IPS-11a (cell line): ENCODE results near the gene WDFY3.
"Not testable (repeated sequence)": the region's sequence is repeated elsewhere in the genome, so short reads cannot be mapped to it uniquely, and the experiment has no call there.

Experiments
- H3K4me3 ChIP-seq: one replicate; pipeline ENCODE4 v1.5.1; 2013; ENCODE audit warnings: low read depth, low read length, control low read depth

Gene WDFY3

GRCh38 chr4:84866295-84866694 lies 100.2 kb downstream of the WDFY3 start:
- H3K4me3 ChIP-seq = no peak overlapping the region

DNA sequence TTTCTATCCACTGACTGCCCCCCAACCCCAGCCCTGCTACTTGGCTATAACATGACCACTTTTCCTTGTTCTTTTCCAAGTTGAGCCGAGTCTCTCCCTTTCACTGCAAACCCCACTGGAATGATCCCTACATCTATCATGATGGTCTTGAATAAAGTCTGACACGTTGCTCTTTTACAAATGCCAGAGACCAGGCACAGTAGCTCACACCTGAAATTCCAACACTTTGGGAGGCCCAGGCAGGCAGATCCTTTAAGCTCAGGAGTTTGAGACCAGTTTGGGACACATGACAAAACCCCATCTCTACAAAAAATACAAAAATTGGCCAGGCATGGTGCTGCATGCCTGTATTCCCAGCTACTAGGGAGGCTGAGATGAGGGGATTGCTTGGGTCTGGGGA lies 100.9 kb downstream of the WDFY3 start:
- H3K4me3 ChIP-seq = no peak overlapping the region

- no peak overlapping the region for H3K4me3 ChIP-seq
These were observed 104.4 kb downstream of the WDFY3 start for GRCh38 chr4:84862064-84862463.

- H3K4me3 ChIP-seq = no peak overlapping the region
These were observed 109.2 kb downstream of the WDFY3 start for GRCh38 chr4:84857296-84857695.

DNA sequence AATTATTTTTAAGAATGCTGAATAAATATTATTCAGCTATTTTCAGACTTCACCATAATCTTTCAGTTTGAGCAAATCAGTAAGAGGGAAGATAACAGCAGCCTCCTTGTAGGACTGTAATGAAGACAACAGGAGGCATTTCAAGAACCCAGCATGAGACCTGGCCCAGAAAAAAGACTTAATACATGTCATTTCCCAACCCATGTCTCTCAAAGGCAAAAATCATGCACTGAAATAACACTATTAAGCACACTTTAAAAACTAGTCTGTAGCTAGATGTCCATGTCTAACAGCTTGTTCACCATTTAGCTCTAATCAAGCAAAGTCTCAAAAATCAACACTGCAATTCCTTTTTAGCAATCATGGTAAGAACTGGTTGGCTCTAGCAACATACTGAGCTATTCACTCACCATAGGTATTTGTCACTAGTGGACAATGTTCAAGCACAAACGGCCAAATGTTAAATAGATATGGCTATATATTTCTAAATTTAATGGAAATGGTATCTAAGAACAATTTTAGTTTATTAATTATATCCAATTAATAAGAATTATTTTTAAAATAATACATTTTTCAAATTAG lies 109.9 kb downstream of the WDFY3 start:
- no peak overlapping the region for H3K4me3 ChIP-seq

DNA sequence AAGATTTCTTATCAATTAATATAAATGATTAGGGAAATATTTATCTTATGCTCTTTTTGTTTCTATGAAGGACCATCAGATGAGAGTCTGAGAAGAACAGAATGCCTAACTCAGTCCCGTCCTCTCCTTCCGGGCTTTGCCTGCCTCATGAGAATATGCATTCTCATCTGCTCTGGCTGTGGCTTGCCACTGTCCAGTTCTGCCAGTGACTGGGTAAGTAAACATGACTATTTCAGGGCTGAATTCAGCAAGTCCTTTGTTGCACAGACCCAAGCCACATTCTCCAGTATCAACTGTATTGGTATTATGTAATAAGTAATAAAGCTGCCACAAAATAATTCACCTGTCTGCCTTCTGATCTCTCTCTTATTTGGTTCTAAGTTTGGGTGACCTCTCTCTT lies 110.7 kb downstream of the WDFY3 start:
- no peak overlapping the region for H3K4me3 ChIP-seq

DNA sequence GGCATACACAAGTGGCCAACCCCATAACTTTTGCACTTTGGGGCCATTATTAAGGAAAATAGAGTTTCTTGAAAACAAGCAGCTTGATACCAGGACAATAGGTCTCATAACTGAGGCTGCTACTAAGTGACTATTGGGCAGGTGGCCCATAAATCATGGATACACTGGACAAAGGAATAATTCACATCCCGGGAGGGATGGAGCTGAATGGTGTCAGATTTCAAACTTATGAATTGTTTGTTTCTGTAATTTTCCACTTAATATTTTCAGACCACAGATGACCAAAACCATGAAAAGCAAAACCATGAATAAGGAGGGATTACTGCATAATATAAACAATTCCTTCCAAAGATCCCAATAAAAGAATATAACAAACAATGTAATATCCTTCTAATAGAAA lies 114.4 kb downstream of the WDFY3 start:
- no peak overlapping the region for H3K4me3 ChIP-seq

DNA sequence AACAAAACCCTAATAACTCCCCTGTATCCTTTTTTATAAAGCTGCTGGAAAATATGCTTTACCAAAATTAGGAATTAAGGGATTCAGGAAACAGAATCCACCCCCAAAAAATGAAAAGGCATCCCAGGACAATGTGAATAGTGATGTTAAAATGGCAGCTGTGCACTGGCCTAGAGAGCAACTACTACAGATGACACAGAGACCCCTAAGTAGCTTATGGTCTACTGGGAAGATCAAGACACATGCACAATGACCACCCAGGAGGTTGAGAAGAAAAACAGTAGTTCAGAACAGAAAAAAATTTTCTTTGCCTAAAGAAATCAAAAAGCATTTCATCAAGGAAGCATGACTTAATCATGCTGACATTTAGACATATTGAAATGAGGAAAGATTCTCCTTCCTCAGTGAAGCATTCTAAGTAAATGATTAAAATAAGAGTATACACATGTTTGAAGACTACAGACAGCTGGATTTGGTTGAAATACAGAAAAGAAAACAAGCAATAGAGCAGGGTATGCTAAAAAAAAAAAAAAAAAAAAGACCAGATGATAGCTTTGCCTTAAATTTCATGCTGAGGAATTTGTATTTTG lies 117.3 kb downstream of the WDFY3 start:
- no peak overlapping the region for H3K4me3 ChIP-seq

- H3K4me3 ChIP-seq = no peak overlapping the region
These were observed 118.1 kb downstream of the WDFY3 start for GRCh38 chr4:84848432-84848831.

DNA sequence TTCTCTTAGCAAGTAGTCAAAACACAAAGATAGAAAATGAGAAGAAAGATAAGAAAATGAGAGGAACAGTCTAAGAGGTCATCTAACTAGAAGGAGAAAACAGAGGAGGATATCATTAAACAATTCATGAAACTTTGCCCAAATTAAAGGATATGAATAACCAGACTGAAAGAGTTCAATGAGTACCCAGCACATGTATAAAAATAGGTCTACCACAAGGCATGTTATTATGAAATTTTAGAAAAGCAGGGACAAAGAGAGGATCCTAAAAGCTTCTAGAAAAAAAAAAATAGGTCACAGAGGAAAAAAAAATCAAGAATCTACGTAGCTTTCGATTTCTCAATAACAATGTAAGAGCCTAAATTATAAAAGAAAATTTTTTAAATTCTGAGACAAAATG lies 118.5 kb downstream of the WDFY3 start:
- no peak overlapping the region for H3K4me3 ChIP-seq

- H3K4me3 ChIP-seq = no peak overlapping the region
These were observed 119.5 kb downstream of the WDFY3 start for GRCh38 chr4:84846985-84847384.

DNA sequence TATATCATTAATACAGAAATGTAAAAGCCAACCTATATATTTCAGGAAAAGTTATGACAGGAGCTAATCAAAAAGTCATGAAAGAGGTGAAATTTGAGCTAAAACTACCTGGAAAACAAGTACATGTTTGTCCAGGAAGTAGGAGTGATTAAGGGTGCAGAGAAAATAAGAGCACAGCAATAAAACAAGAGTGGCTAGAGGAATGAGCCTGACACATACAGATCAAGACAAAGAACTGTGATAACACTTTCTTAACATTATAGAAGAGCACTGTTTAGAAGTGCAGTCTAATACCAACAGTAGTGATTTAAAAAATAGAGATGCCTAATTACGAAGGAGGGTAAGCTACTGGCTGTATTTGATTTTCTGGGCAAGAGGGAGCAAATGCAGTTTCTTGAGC lies 125.1 kb downstream of the WDFY3 start:
- no peak overlapping the region for H3K4me3 ChIP-seq

DNA sequence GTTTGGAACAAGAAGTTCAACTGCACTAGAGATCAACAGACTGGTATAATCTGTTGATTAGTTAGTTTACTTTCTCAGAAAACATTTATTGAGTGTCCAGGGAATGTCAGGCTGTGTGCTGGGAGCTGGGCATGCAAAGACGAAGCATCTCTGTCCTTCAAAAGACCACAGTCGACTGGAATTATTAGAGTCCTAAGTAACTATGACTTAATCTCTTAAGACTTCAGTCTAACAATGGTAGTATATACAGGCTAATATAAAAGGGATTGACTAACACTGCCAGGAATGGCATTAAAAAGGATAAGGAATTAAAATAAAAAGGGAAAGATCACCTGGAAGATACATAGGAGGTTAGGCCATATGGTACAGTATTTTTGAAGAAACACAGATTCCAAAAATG lies 128.7 kb downstream of the WDFY3 start:
- H3K4me3 ChIP-seq = no peak overlapping the region

- not testable (repeated sequence) for H3K4me3 ChIP-seq
These were observed 136.9 kb downstream of the WDFY3 start for GRCh38 chr4:84829633-84830032.

GRCh38 chr4:84826681-84827080 lies 139.8 kb downstream of the WDFY3 start:
- H3K4me3 ChIP-seq = no peak overlapping the region

DNA sequence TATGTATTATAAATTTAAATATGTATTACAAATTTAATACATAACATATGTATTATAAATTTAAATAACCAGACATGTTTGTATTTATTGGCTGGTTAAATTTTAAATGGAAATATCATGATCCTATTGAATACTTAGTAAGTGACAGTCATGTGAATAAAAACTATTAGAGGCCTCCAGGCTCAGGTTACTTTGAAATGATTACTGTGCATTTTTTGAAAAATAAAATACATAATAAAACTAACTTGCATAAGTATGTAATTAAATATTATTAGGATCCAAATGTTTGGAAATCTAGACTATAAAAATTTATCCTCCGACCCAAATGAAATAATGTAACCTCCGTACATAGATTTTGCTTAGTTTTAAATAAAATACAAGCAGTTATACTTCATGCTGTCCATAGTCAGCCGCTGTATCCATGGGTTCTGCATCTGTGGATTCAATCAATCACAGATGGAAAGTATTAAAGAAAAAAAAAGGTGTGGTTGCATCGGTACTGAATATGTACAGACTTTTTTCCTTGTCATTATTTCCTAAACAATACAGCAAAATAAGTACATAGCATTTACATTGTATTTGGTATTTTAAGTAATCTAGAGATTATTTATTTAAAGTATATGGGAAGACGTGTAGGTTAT lies 140.7 kb downstream of the WDFY3 start:
- H3K4me3 ChIP-seq = no peak overlapping the region

DNA sequence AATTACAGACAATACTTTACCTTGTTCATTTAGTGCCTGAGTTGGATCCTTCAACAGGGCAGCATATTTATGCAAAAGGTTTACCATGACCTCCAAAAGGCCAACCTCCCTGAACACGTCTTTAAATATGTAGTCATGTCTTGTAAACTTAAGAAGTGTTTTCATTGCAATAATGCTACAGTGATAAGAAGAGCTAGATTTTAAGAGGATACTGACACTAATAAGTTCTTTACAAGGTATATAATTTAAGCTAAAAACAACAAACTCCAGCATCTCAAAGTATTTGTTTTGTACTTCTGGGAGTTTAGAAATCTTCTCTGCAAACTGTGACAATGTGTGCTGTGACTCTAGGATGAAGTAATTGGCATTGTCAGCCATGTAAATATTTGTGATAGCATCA lies 145.4 kb downstream of the WDFY3 start:
- H3K4me3 ChIP-seq = no peak overlapping the region

- H3K4me3 ChIP-seq = no peak overlapping the region
These were observed 152.3 kb downstream of the WDFY3 start for GRCh38 chr4:84814094-84814750.

- H3K4me3 ChIP-seq = no peak overlapping the region
These were observed 156.5 kb downstream of the WDFY3 start for GRCh38 chr4:84809946-84810345.

DNA sequence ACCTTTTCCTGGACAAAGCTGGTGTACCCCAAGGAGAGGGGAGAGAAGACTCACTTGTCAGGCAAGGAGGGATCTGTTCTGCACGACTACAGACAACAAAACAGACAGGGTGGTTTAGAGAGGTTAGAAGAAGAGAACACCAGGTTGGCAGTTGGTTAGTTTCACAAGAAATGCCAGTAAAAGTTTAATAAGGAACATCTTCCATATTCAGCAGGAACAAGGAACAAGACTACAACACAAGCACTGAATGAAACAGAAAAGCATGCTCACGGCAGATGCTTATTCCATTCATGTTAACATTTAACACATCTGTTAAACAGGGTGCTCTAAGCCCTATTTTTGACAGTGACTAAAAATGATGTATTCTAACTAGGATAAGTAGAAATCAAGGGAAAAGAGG lies 158.2 kb downstream of the WDFY3 start:
- no peak overlapping the region for H3K4me3 ChIP-seq

DNA sequence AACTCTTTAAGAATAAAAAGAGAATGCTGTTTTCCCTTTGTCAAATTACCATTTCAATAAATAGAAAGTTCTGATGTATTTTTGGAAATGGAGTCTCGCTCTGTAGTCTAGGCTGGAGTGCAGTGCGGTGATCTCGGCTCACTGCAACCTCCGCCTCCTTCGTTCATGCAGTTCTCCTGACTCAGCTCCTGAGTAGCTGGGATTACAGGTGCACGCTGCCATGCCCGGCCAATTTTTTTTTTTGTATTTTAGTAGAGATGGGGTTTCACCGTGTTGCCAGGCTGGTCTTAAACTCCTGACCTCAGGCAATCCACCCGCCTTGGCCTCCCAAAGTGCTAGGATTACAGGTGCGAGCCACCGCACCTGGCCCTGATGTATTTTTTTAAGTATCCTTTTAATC lies 159.9 kb downstream of the WDFY3 start:
- H3K4me3 ChIP-seq = not testable (repeated sequence)

DNA sequence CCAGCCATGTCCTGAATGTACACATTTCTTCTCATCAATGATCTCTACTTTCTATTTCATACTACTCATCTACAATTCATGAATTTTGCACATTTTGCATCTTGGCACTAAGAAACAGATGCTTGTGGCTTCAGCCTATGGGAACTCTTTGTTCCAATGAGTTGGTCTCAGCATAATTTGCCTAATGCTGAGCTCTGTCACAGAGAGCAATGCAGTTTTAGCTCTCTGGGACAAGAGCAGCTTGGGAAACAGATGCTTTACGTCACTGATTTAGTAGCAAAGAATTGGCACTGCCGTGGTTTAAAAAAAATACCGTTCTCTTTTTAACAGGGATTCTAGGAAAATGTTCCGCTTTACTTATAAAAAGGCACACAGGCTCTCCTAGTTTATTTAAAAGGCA lies 162.4 kb downstream of the WDFY3 start:
- no peak overlapping the region for H3K4me3 ChIP-seq
